GM19351 (cell line): ENCODE data around the gene TMEM115.

ENCODE experiments used
- ATAC-seq: cut with Tn5 transposase; IDR thresholded peaks from one replicate; pipeline ENCODE4 v1.9.1; 2021; ENCODE audit warnings: mild to moderate bottlenecking, moderate library complexity; ENCODE audit not compliant: unreplicated experiment

TMEM115 gene

GRCh38 chr3:50378024-50378423 is 18.7 kb upstream of the TMEM115 start:
- ATAC-seq = no peak

GRCh38 chr3:50375258-50375931 is 16.1 kb upstream of the TMEM115 start:
- no peak for ATAC-seq

- no peak for ATAC-seq
Observed at GRCh38 chr3:50374363-50375257, 15.3 kb upstream of the TMEM115 start.

DNA sequence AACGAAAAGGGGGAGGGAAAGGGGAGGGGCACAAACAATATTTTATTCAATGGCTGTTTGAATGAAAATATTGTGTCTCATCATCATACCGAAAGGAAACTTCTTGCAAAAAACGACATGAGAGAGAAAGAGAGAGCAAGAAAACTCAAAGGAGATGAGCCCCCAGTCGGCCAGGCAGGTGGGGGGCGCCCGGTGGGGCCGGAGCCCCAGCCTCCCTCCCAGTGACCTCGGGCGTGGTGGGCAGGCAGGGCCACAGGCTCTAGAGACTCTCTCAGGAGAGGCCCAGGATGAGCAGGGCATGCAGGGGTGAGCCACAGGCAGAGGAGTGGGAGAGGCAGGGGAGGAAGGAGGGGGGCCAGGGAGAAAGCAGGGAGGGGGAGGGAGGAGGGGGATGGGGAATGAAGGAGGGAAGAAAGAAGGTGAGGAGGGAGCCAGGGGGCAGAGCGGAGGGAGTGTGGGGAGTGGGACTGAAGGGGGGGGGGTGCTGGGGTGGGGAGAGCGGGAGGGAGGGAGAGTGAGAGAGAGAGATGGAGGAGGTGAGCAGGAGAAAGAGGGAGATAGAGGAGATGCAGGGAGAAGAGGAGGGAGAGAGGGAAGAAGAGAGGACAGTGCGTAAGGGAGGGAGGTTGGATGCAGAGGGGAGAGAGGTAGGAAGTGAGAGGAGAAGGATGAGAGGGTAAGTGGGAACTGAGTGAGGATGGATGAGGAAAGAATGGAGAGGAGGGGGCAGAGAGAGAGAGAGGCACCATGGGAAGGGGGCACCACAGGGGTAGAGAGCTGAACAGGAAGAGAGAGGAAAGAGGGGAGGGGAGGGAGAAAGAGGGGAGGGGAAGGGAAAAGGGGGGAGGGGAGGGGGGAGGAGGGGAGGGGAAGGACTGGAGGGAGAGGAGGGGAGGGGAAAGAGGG is 14.1 kb upstream of the TMEM115 start:
- ATAC-seq = no peak

- ATAC-seq = no peak
Observed at GRCh38 chr3:50372349-50372748, 13.0 kb upstream of the TMEM115 start.

- no peak for ATAC-seq
Observed at GRCh38 chr3:50371133-50371685, 11.9 kb upstream of the TMEM115 start.

DNA sequence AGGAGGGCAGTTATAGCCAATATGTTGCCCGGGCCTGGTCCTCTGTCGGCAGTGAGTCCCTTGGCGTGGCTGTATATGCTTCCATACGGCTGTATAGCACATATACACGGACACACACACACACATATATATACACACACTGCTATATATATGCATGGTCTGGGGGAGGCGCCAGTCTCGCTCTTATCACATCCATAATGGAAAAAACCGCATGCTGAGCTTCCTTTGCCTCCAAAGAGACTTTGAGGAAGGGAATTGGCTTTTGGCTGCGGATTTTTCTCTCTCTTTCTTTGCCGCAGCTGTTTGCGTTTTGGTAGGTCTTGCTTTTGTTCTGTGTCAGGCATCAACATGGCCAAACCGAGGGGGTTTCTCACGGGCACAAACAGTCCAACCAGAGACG is 11.3 kb upstream of the TMEM115 start:
- no peak for ATAC-seq

GRCh38 chr3:50369012-50369670 is 9.8 kb upstream of the TMEM115 start:
- ATAC-seq = no peak

DNA sequence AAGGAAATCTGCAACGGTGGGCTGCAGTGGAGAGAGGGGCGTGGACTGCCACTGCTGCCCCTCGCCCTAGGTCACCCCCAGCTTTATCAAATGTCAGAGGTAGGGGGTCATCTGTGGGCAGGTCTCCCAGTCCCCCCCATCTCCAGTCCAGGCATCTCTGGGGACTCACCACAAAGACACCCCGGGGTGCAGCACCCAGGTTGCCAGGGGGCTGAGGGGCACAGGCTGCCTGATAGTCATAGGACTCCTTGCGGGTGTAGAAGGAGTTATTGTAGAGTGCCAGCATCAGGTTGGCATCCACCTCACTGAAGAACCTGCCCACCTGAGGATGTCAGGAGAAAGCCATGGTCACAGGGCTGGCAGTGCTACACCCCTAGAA is 6.5 kb upstream of the TMEM115 start:
- ATAC-seq = no peak

DNA sequence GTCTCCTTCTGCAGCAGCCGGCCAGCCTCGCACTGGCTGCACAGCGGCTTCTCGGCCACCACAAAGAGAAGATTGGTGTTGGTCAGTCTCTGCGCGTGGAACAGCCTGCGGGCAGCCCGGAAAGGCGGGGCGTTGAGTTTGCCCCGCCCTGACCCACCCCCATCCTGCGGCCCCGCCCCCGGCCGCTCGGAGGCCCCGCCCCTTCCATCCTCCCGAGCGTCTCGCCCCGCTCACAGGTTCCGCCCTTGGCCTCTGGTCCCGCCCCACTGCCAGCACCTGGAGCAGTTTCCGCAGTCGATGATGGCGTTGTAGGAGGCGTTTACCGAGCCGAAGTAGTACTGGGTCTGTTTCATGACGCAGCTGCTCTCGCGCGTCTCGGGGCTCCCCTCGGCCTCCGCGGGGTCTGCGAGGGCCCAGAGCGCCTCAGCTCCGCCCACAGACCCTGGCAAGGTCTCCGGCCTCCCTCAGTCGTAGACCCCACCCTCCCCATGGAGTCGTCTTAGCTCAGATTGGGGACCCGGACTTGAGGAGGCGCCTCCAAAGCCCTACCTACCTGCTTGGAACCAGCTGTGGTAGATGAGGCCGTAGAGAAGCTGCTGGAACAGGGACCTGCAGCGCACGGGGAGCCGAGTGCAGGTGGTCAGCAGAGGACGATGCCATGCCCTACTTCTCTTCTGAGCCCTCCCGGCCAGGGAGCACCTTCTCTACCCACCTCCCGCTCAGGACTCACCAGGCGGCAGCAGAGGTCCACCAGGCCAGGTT is 5.9 kb upstream of the TMEM115 start:
- ATAC-seq = peak; percentile 96

GRCh38 chr3:50364573-50365079 is 5.3 kb upstream of the TMEM115 start:
- ATAC-seq = no peak

GRCh38 chr3:50359760-50360110 is 414 bp upstream of the TMEM115 start:
- no peak for ATAC-seq

DNA sequence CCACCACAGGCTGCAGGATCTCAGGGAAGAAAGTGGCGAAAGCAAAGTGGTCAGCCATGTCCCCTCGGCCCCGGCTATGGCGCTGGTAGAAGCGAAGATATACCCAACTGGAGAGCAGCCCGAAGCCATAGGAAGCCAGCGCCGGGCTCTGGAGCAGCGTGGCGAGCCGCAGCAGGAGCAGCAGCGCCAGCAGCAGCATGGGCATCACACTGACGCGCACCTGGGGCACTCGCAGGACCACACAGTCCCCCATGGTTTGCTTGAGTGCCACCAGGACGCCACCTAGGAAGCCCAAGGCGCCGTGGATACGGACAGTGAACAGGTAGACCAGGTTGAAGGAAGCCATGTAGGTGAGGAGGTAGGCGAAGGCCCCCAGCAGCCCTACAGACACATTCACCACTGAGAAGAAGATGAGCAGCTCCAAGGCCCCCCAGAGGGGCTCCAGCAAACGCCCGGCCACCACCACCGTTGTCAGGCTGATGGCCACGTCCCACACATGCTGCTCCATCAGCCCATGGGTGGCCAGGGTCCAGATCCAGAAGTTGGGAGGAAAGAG is 888 bp downstream of the TMEM115 start:
- no peak for ATAC-seq

GRCh38 chr3:50357481-50357880 is 1.8 kb downstream of the TMEM115 start:
- ATAC-seq = no peak

DNA sequence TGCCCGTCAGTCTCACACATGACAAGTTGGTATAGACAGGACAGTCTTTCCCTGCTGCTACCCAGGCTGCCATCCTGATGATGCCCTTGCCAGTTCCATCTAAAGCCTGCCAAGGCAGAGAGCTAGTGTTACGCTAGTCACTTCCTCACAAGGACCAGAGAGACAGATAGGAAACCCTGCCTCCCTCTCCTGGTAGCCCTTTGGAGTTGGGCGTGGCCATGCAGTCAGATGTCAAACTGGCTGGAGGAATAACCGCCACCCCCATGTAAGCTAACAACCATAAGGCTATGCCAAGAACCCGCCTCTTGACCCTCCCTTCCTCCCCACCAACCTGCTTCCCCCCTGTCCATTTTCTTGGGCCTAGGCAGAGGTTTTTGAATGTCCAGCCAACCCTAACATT is 2.8 kb downstream of the TMEM115 start:
- ATAC-seq = no peak

DNA sequence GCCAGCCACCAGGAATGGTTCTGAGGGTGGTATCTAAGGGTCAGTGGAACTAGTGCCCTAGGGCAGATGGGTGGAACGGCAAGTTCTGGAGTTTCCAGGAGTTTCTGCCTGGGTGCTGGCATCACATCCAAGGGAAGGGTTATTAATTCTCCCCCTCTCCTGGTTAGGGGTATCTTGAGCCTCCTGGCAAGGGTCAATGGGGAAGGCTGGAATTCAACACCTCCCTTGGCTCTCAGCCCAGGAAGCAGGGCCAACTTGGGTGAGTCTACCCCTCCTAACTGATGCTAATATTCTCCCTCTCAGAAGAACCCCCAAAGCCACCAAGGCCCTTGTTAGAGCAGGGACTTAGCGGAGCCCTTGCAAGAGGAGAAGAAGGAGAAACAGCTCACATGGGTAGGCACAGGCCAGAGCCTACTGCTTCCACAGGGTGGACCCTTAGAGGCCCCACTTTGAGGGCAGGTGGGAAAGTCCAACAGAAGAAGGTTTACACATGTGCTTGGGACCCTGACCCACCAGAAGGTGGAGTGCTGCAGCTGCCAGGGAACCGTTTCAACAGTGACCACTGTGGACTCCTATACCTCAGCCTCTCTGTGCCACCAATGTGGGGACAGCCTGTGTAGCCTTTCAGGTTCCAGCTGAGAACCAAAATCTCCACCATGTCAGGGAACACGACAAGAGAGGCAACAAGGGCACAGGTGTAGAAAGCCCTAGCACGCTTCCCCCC is 3.3 kb downstream of the TMEM115 start:
- no peak for ATAC-seq

DNA sequence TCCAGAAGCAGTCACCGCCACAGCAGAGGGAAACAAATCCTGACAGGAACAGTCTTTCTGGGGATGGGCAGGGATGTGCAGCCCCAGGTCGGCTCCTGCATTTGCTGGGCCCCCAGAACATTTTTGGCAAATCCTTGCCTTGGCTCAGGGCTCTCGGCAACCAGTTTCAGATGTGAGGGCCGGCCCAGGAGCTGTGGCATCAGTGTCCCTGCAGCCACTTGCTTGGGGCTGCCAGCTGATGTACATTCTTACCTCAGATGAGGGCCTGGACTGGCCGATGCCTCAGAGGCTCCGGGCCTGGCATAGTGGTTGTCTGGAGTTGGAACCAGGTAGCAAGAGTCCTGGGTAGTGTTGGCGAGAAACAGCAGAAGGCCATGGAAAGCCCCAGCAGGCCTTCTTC is 4.5 kb downstream of the TMEM115 start:
- no peak for ATAC-seq

DNA sequence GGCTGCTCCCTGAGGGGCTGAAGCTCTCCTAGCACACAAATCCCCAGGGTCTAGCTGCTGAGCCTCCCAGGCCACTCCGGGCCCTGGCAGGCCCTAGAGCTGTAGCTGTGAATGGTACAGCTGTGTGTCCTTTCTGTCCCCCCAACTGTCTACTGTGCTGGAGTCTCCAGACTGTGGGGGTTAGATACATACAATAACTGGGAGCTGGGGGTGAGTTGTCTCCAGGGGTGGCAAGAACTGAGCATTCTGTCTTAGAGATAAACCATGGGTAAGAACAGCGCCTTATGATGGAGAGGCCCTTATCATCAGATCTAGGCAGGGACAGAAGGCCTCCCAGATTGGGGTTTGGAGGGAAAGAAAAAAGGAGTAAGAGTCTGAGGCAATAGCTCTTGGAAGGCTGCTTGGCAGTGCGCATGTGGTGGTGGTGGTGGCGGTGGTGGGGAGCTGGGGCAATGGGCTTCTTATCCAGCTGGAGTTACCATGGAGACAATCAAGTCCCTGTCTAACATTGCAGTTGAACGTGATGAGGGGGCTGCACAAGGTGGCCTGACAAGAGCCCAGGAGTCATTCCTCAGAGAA is 5.0 kb downstream of the TMEM115 start:
- no peak for ATAC-seq
